ENCODE results near the gene MAMDC4. TPM values are rescaled to one million over a fixed set of nuclear protein-coding genes. Genes with fewer than 3 reads are reported as not detected.

Gene MAMDC4
- total and polyA plus RNA-seq, 2 of the 8 experiments (the other 6 are each of a cell fraction or from before 2014, with no cell fraction given): 3.1 to 4.5 TPM

DNA sequence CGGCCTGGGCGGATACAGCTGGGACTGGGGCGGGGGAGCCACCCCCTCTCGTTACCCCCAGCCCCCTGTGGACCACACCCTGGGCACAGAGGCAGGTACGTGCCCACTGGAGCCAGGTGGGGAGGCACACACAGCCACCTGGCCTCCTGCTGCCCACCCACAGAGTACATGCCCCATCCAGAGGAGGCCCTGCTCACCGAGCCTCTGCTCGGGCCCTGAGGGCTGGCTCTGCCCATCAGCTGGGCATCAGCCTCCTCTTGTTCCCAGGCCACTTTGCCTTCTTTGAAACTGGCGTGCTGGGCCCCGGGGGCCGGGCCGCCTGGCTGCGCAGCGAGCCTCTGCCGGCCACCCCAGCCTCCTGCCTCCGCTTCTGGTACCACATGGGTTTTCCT lies 6.3 kb downstream of the MAMDC4 start (continued):
- TF ChIP-seq, protein P1, sequence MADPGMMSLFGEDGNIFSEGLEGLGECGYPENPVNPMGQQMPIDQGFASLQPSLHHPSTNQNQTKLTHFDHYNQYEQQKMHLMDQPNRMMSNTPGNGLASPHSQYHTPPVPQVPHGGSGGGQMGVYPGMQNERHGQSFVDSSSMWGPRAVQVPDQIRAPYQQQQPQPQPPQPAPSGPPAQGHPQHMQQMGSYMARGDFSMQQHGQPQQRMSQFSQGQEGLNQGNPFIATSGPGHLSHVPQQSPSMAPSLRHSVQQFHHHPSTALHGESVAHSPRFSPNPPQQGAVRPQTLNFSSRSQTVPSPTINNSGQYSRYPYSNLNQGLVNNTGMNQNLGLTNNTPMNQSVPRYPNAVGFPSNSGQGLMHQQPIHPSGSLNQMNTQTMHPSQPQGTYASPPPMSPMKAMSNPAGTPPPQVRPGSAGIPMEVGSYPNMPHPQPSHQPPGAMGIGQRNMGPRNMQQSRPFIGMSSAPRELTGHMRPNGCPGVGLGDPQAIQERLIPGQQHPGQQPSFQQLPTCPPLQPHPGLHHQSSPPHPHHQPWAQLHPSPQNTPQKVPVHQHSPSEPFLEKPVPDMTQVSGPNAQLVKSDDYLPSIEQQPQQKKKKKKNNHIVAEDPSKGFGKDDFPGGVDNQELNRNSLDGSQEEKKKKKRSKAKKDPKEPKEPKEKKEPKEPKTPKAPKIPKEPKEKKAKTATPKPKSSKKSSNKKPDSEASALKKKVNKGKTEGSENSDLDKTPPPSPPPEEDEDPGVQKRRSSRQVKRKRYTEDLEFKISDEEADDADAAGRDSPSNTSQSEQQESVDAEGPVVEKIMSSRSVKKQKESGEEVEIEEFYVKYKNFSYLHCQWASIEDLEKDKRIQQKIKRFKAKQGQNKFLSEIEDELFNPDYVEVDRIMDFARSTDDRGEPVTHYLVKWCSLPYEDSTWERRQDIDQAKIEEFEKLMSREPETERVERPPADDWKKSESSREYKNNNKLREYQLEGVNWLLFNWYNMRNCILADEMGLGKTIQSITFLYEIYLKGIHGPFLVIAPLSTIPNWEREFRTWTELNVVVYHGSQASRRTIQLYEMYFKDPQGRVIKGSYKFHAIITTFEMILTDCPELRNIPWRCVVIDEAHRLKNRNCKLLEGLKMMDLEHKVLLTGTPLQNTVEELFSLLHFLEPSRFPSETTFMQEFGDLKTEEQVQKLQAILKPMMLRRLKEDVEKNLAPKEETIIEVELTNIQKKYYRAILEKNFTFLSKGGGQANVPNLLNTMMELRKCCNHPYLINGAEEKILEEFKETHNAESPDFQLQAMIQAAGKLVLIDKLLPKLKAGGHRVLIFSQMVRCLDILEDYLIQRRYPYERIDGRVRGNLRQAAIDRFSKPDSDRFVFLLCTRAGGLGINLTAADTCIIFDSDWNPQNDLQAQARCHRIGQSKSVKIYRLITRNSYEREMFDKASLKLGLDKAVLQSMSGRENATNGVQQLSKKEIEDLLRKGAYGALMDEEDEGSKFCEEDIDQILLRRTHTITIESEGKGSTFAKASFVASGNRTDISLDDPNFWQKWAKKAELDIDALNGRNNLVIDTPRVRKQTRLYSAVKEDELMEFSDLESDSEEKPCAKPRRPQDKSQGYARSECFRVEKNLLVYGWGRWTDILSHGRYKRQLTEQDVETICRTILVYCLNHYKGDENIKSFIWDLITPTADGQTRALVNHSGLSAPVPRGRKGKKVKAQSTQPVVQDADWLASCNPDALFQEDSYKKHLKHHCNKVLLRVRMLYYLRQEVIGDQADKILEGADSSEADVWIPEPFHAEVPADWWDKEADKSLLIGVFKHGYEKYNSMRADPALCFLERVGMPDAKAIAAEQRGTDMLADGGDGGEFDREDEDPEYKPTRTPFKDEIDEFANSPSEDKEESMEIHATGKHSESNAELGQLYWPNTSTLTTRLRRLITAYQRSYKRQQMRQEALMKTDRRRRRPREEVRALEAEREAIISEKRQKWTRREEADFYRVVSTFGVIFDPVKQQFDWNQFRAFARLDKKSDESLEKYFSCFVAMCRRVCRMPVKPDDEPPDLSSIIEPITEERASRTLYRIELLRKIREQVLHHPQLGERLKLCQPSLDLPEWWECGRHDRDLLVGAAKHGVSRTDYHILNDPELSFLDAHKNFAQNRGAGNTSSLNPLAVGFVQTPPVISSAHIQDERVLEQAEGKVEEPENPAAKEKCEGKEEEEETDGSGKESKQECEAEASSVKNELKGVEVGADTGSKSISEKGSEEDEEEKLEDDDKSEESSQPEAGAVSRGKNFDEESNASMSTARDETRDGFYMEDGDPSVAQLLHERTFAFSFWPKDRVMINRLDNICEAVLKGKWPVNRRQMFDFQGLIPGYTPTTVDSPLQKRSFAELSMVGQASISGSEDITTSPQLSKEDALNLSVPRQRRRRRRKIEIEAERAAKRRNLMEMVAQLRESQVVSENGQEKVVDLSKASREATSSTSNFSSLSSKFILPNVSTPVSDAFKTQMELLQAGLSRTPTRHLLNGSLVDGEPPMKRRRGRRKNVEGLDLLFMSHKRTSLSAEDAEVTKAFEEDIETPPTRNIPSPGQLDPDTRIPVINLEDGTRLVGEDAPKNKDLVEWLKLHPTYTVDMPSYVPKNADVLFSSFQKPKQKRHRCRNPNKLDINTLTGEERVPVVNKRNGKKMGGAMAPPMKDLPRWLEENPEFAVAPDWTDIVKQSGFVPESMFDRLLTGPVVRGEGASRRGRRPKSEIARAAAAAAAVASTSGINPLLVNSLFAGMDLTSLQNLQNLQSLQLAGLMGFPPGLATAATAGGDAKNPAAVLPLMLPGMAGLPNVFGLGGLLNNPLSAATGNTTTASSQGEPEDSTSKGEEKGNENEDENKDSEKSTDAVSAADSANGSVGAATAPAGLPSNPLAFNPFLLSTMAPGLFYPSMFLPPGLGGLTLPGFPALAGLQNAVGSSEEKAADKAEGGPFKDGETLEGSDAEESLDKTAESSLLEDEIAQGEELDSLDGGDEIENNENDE (IDR thresholded peaks at IDR 0.05; ENCODE audit: insufficient replicate concordance, low read length): no peak
- TF ChIP-seq TBP (IDR thresholded peaks at IDR 0.05; ENCODE audit: low read depth, low read length) (no peak), SRF (IDR thresholded peaks at IDR 0.05; ENCODE audit: low read depth, low read length) (no peak), YY1 (IDR thresholded peaks at IDR 0.05; ENCODE audit: low read depth, low read length) (no peak), SP4 (IDR thresholded peaks at IDR 0.05; ENCODE audit: low read length) (no peak), GABPA (IDR thresholded peaks at IDR 0.05; ENCODE audit: borderline replicate concordance, insufficient read depth, low read length) (no peak), EGR1 (IDR thresholded peaks at IDR 0.05; ENCODE audit: borderline replicate concordance, low read depth, low read length) (no peak), TAF7 (optimal IDR thresholded peaks at IDR 0.05; ENCODE audit: borderline replicate concordance, low read depth, low read length) (no peak), CREB1 (IDR thresholded peaks at IDR 0.05) (no peak), NANOG (IDR thresholded peaks at IDR 0.05; ENCODE audit: insufficient read depth, low read depth, low read length, poor library complexity, severe bottlenecking) (no peak), EP300 (IDR thresholded peaks at IDR 0.05; ENCODE audit: borderline replicate concordance in 1 of 2, low read depth in 2 of 2, low read length in 2 of 2) (no peak), SP1 (IDR thresholded peaks at IDR 0.05; ENCODE audit: low read depth, low read length) (no peak)
- TF ChIP-seq, protein P2, sequence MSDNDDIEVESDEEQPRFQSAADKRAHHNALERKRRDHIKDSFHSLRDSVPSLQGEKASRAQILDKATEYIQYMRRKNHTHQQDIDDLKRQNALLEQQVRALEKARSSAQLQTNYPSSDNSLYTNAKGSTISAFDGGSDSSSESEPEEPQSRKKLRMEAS (IDR thresholded peaks at IDR 0.05): no peak

Data from H1 (cell line).